IMR-90 (cell line): Measurements from ENCODE around the gene GNAO1.
A peak's percentile ranks its signal among the peaks of the same experiment; 100 is the strongest.

Experiments used
- BHLHE40 ChIP-seq: fragments of 150-350 bp; IDR thresholded peaks from 2 replicates; pipeline ENCODE4 v1.6.1; 2016; ENCODE audit warnings: mild to moderate bottlenecking, low read depth, low read length
- MAFK ChIP-seq: IDR thresholded peaks from 2 replicates; pipeline ENCODE4 v1.6.1; 2012; ENCODE audit warnings: low read depth, low read length, improper control_type of control experiment
- POLR2A ChIP-seq: IDR thresholded peaks from 2 replicates; pipeline ENCODE4 v1.6.1; 2012; ENCODE audit warnings: mild to moderate bottlenecking, low read depth, low read length
- RAD21 ChIP-seq: IDR thresholded peaks from 2 replicates; pipeline ENCODE4 v1.6.1; 2012; ENCODE audit warnings: low read length, improper control_type of control experiment
- TF ChIP-seq, protein P1 (sequence below): conservative IDR thresholded peaks from 2 replicates; pipeline ENCODE4 v1.5.1; 2012; ENCODE audit warnings: mild to moderate bottlenecking, low read depth, low read length, improper control_type of control experiment
- TF ChIP-seq, protein P2 (sequence below): fragments of 150-350 bp; IDR thresholded peaks from 2 replicates; pipeline ENCODE4 v1.6.1; 2016; ENCODE audit warnings: low read depth, mild to moderate bottlenecking, low read length, moderate library complexity, borderline replicate concordance

DNA sequence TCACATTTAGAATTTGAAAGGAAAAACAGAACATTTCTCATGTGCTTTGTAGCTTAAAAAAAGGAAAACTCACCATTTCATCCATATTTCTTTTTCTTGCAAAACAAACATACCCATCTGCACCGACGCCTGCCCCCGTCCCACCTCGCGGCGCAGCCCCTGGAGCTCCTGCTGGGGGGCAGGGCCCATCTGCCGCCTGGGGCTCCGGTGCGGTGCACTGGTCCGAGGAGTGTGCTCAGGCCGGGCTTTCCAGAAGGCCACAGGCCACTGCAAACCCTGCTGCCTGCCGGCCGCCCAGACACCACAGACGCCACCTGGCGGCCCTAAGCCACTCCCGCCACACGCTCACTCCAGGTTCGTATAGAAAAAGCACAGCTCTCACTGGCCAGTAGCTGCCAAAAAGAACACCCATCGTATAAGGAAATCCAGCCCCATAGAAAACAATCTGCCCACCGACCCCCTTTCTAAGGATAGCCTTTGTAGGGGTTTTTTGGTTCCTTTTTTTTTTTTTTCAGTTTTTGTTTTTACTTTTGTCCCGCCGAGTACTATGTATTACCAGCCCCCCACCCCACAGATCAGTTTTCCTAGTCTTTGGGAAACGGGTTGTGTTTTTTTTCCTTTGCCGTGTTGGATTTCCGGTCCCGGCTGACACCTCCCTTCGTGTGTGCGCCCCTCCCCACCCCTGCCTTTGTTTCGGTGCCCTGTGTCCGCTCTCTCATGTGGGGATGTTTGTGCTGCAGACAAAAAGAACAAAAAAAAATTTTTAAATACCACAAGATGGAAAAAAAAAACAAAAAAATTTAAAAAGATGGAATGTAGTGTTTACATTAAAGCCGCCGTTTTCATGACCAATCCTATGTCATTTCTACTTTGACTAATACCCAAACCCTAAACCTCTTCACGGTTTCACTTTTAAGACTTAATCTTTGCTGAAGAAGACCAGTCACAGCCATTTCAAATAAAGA lies 165.3 kb downstream of the GNAO1 start:
- TF ChIP-seq, protein P1, sequence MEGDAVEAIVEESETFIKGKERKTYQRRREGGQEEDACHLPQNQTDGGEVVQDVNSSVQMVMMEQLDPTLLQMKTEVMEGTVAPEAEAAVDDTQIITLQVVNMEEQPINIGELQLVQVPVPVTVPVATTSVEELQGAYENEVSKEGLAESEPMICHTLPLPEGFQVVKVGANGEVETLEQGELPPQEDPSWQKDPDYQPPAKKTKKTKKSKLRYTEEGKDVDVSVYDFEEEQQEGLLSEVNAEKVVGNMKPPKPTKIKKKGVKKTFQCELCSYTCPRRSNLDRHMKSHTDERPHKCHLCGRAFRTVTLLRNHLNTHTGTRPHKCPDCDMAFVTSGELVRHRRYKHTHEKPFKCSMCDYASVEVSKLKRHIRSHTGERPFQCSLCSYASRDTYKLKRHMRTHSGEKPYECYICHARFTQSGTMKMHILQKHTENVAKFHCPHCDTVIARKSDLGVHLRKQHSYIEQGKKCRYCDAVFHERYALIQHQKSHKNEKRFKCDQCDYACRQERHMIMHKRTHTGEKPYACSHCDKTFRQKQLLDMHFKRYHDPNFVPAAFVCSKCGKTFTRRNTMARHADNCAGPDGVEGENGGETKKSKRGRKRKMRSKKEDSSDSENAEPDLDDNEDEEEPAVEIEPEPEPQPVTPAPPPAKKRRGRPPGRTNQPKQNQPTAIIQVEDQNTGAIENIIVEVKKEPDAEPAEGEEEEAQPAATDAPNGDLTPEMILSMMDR, result peak; percentile 87
- TF ChIP-seq MAFK (no peak), POLR2A (0 out of 2 replicates have a peak, but pooled peaks have one; percentile 4), BHLHE40 (no peak), RAD21 (peak; percentile 66)
- TF ChIP-seq, protein P2, sequence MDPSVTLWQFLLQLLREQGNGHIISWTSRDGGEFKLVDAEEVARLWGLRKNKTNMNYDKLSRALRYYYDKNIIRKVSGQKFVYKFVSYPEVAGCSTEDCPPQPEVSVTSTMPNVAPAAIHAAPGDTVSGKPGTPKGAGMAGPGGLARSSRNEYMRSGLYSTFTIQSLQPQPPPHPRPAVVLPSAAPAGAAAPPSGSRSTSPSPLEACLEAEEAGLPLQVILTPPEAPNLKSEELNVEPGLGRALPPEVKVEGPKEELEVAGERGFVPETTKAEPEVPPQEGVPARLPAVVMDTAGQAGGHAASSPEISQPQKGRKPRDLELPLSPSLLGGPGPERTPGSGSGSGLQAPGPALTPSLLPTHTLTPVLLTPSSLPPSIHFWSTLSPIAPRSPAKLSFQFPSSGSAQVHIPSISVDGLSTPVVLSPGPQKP, result no peak
